Measurements from ENCODE around the gene LRRC59.

The LRRC59 gene

GRCh38 chr17:50359005-50359699, 38.2 kb downstream of the LRRC59 start:
- Histone ChIP-seq H3K4me3 (ENCODE audit: low read length) (no peak overlapping the region), H3K9ac (ENCODE audit: low read length) (no peak overlapping the region), H3K79me2 (ENCODE audit: low read length) (no peaks in the 10 kb centered on the region), H3K36me3 (replicated peaks; ENCODE audit: insufficient read depth, low read length) (no peaks in the 10 kb centered on the region), H3K27ac (ENCODE audit: low read length) (no peak overlapping the region), H4K20me1 (ENCODE audit: insufficient read depth, low read length) (no peaks in the 10 kb centered on the region), H3F3A (ENCODE audit: insufficient read depth, low read length) (no peaks in the 10 kb centered on the region), H2AFZ (ENCODE audit: low read length) (no peak overlapping the region), H3K27me3 (replicated peaks; ENCODE audit: insufficient read depth, low read length) (no peaks in the 10 kb centered on the region), H3K4me1 (ENCODE audit: low read length) (no peaks in the 10 kb centered on the region), H3K9me2 (replicated peaks; ENCODE audit: insufficient read depth, low read length) (no peaks in the 10 kb centered on the region), H3K9me3 (replicated peaks; ENCODE audit: insufficient read depth, low read length) (no peaks in the 10 kb centered on the region), H3K4me2 (ENCODE audit: low read depth, low read length) (no peak overlapping the region)
- TF ChIP-seq CTCF (IDR thresholded peaks at IDR 0.05; ENCODE audit: low read length) (no peak), EZH2 (optimal IDR thresholded peaks at IDR 0.05; ENCODE audit: low read depth, low read length) (no peak), EZH2phosphoT487 (IDR thresholded peaks at IDR 0.05; ENCODE audit: low read length) (no peak)
- no peak for DNase-seq

GRCh38 chr17:50358177-50358576, 39.1 kb downstream of the LRRC59 start:
- Histone ChIP-seq H3K9ac (ENCODE audit: low read length) (no peak overlapping the region), H3K79me2 (ENCODE audit: low read length) (no peaks in the 10 kb centered on the region), H3K4me3 (ENCODE audit: low read length) (no peak overlapping the region), H3K4me2 (ENCODE audit: low read depth, low read length) (no peak overlapping the region), H3K36me3 (replicated peaks; ENCODE audit: insufficient read depth, low read length) (no peaks in the 10 kb centered on the region), H3F3A (ENCODE audit: insufficient read depth, low read length) (no peaks in the 10 kb centered on the region), H3K4me1 (ENCODE audit: low read length) (no peaks in the 10 kb centered on the region), H2AFZ (ENCODE audit: low read length) (no peak overlapping the region), H4K20me1 (ENCODE audit: insufficient read depth, low read length) (no peaks in the 10 kb centered on the region), H3K9me2 (replicated peaks; ENCODE audit: insufficient read depth, low read length) (no peaks in the 10 kb centered on the region), H3K9me3 (replicated peaks; ENCODE audit: insufficient read depth, low read length) (no peaks in the 10 kb centered on the region), H3K27me3 (replicated peaks; ENCODE audit: insufficient read depth, low read length) (no peaks in the 10 kb centered on the region), H3K27ac (ENCODE audit: low read length) (no peak overlapping the region)
- no peak for TF ChIP-seq EZH2 (optimal IDR thresholded peaks at IDR 0.05; ENCODE audit: low read depth, low read length)
- no peak for TF ChIP-seq CTCF (IDR thresholded peaks at IDR 0.05; ENCODE audit: low read length)
- TF ChIP-seq EZH2phosphoT487 (IDR thresholded peaks at IDR 0.05; ENCODE audit: low read length) = no peak
- no peak for DNase-seq

- H3K36me3 ChIP-seq (replicated peaks; ENCODE audit: insufficient read depth, low read length) = no peaks in the 10 kb centered on the region
- no peak overlapping the region for H3K4me2 ChIP-seq (ENCODE audit: low read depth, low read length)
- no peaks in the 10 kb centered on the region for H3K79me2 ChIP-seq (ENCODE audit: low read length)
- no peak overlapping the region for H3K9ac ChIP-seq (ENCODE audit: low read length)
- no peak overlapping the region for H2AFZ ChIP-seq (ENCODE audit: low read length)
- no peaks in the 10 kb centered on the region for H3K27me3 ChIP-seq (replicated peaks; ENCODE audit: insufficient read depth, low read length)
- H3K9me3 ChIP-seq (replicated peaks; ENCODE audit: insufficient read depth, low read length) = no peaks in the 10 kb centered on the region
- H4K20me1 ChIP-seq (ENCODE audit: insufficient read depth, low read length) = no peaks in the 10 kb centered on the region
- H3K4me1 ChIP-seq (ENCODE audit: low read length) = no peaks in the 10 kb centered on the region
- no peak overlapping the region for H3K27ac ChIP-seq (ENCODE audit: low read length)
- no peak for TF ChIP-seq EZH2phosphoT487 (IDR thresholded peaks at IDR 0.05; ENCODE audit: low read length)
- no peak for TF ChIP-seq EZH2 (optimal IDR thresholded peaks at IDR 0.05; ENCODE audit: low read depth, low read length)
- TF ChIP-seq CTCF (IDR thresholded peaks at IDR 0.05; ENCODE audit: low read length) = no peak
- no peak for DNase-seq
- no peaks in the 10 kb centered on the region for H3F3A ChIP-seq (ENCODE audit: insufficient read depth, low read length)
- H3K4me3 ChIP-seq (ENCODE audit: low read length) = no peak overlapping the region
- no peaks in the 10 kb centered on the region for H3K9me2 ChIP-seq (replicated peaks; ENCODE audit: insufficient read depth, low read length)
Measured at GRCh38 chr17:50356892-50357510, 40.3 kb downstream of the LRRC59 start.
